HG02885 (cell line): ENCODE data around the gene FBXL5.
"Not testable (repeated sequence)": the region's sequence is repeated elsewhere in the genome, so short reads cannot be mapped to it uniquely, and the experiment has no call there.

Experiments used
- ATAC-seq: cut with Tn5 transposase; IDR thresholded peaks from one replicate; pipeline ENCODE4 v1.9.1; 2021; ENCODE audit warnings: mild to moderate bottlenecking; ENCODE audit not compliant: unreplicated experiment, poor library complexity

Gene FBXL5

DNA sequence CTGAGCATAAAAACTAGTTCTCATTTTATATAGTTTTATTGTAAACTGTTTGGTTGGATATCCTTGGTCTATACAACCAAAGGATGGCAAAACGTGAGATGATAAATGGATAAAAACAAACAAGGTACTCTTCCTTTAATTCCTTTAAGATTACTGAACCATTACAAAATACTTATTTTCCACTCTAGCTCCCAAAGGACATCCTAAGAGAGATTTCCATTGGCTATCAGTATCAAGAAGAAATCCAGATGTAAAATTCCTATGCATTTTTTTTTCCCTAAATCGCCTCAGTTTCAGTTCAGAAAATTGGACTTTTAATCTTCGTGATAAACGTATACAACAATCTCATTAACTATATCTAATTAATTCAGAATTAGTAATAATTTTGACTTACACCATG lies 2.3 kb downstream of the FBXL5 start:
- no peak for ATAC-seq

DNA sequence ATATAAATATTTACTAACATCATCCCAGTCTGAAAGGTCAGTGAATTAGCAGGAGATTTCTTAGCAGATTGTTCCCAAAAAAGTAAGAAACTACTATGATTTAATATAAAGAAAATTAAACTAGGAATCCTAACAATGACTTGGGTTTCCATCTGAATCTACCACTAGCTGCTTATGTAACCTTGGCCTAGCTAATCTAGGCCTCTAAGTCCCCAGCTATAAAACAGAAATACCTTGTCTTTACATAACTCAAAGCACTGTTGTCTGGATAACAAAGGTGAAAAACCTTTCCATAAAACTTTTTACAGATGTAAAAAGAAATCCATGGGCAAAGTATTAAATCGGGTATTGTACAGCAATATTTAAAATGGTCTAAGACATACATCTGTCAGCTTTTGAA lies 3.0 kb downstream of the FBXL5 start:
- no peak for ATAC-seq

DNA sequence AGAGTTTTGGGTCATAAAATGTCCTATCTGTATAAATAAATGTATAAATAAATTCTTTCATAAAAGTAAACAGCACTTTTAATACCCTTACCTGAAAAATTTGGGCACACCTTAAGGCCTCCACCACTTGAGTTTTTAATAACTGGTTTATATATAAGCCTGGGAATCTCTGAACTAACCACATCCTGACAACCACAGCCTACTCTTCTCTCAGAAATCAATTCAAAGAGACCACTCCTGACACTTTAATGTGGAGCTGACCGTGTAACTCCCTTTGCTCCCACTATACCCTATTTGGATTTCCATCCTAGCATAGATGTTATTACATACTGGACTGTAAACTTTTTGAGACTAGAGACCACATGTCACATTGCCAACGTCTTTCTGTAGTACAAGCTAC lies 3.5 kb downstream of the FBXL5 start:
- ATAC-seq = no peak

DNA sequence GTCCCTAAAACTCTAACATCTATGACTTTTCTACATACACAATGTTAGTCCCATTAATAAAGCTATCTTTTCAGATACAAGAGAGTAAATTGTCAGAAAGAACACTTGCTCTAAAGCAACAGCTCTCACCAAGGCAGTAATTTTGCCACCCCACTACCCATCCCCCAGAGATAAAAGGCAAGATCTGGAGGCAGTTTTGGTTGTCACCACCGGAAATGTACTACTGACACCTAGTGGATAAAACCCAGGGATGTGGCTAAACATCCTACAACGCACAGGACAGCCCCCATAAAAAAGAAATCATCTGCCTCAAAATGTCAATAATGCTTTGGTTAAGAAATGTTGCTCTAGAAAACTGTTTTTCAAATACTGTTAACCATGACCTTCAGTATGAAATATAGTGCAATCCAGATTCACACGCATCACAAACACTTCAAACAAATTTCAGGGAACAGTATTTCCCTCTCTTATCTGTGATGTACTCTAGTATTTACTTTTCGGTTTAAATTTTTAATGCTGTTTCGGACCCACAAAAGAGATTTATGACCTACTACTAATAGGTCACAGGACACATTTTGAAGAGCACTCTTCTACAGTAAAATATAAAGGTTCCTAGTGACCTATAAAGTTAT lies 5.1 kb downstream of the FBXL5 start:
- peak; percentile 36 for ATAC-seq

DNA sequence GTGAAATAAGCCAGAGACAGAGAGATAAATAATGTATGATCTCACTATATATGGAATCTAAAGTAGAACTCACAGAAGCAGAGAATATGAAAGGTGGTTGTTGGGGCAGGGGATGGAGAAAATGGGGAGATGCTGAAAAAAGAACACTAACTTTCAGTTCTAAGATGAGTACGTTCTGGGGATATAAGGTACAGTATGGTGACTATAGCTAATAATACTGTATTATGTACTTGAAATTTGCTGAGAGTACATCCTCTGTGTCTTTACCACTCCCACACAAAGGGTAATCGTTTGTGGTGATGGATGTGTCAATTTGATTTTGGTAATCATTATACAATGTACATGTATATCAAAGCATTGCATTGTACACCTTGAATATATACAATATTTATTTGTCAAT lies 6.6 kb downstream of the FBXL5 start:
- ATAC-seq = peak; percentile 73

DNA sequence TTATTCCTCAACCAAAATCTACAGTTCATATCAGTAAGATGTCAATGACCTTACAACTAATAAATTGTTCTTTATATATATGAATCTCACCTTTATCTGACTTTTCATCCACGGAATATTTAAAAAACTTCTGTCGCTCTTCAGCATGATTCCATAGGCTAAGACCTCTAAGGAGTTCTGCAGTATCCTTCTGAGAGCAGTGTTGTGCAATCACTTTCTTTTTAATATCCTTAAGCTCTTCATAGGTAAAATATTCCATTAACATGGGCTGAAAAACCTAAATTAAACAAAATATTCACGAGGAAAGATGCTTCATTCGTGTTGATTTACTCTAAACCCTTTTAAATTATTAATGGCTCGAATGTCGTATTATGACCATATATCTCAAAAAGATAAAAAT lies 16.7 kb downstream of the FBXL5 start:
- ATAC-seq = no peak

DNA sequence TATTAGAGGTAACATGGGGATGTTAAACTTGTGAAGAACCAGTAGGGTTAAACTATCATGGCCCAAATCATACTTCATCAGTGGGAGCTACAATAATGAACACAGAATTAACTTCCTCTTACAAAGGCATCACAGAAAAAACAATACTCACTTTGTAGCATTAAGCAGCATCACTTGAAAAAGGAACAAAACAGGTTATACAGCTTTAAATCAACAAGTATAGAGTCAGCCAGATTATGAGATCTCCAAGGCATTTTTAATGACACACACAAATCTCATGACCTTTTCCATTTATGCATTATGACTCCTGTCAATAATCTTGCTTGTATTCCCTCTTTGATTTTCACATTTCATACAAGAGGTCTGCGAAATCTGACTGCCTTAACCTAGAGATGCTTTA lies 18.3 kb downstream of the FBXL5 start:
- ATAC-seq = no peak

DNA sequence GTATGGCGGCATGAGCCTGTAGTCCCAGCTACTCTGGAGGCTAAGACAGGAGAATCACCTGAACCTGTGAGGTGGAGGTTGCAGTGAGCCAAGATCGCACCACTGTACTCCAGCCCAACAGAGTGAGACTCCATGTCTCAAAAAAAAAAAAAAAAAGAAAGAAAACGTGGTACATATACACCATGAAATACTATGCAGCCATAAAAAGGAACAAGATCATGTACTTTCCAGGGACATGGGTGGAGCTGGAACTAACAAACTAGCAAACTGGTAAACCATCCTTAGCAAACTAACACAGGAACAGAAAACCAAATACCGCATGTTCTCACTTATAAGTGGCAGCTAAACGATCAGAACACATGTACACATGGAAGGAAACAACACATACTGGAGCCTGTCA lies 37.8 kb downstream of the FBXL5 start:
- not testable (repeated sequence) for ATAC-seq

DNA sequence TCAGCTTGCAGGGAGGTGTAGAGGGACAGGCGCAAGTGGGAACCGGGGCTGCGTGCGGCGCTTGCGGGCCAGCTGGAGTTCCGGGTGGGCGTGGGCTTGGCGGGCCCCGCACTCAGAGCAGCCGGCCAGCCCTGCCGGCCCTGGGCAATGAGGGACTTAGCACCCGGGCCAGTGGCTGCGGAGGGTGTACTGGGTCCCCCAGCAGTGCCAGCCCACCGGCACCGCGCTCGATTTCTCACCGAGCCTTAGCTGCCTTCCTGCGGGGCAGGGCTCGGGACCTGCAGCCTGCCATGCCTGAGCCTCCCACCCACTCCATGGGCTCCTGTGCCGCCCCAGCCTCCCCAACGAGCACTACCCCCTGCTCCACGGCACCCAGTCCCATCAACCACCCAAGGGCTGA lies 40.3 kb downstream of the FBXL5 start:
- ATAC-seq = not testable (repeated sequence)

DNA sequence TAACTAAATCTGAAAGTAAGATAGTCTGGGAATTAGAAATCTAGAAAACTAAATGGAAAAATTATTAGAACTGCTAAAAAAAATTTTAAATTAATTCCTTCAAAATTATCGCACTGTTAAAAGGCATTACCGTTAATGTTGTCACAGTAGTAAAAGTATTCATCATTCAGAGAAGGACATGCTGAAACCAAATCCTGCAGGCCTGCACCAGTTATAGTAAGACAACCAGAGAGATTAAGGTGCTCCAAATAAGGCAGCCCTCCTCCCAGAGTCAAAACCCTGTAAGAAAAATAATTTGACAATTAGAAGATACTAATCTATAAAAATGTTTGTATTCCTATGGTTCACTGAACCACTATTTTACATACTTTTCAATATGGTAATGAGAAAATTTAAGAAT lies 43.0 kb downstream of the FBXL5 start:
- no peak for ATAC-seq

DNA sequence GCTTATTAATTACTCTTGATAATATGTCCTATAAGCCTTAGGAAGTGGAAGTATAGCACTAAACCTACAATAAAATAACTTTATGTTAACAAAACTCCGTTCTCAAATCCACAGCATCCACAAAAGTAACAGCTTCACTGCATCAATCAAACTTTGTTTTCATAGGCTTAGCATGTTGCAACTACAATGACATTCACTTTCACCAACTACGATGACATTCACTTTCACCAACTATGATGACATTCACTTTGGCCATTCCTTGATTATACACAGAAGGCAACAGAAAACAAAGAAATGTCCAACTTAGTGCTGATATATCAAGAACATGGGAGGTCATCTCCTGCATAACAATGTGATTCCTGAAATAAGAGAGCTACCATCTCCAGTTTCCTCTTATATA lies 44.3 kb downstream of the FBXL5 start:
- ATAC-seq = no peak

DNA sequence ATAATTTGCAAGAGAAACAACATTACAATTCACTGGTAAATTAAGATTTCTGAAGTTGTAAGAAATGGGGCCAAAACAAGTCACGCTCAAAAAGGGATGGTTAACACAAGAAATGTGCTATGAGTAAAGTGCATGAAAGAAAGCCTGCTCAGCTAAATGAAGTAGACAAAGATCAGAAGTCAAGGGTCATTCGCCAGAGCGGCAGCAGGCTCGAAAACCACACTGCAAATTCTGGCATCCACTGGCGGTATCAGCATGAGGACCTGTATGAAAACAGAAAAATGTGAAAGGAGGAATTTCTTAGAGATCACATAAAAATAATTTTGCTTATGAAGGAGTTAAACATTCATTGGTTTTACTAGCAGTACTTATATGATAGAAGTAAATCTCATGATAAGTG lies 49.6 kb downstream of the FBXL5 start:
- no peak for ATAC-seq

DNA sequence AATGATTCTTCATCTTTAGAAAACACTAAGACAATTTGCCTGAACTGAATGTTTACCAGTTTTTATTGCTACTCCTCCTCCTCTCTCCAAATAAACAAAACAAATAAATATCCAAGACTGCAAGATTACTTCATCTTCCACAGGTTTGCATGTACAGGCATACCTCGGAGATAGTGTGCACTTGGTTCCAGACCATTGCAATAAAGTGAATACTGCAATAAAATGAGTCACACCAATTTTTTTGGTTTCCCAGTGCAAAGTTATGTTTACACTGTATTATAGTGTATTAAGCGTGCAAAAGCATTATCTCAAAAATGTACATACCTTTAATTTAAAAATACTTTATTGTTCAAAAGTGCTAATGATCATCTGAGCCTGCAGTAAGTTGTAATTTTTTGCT lies 53.3 kb downstream of the FBXL5 start:
- no peak for ATAC-seq

DNA sequence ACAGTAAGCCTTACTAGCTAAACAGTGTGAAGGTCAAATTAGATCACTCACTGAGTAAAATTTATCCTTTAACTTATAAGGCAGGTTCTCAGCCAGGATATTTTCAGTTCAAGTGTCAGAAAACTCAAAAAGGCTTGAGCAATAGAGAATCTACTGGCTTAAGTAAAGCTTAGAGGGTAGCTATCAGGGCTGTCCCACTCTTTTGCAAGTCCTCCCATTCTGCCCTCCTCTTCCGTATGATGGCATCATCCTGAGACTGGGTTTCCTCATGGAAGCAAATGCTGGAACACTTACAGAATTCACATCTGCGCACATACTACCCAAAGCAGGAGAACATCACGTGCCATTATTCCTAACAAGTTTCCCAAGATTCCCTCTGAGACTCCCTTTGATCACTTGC lies 55.0 kb downstream of the FBXL5 start:
- ATAC-seq = no peak

DNA sequence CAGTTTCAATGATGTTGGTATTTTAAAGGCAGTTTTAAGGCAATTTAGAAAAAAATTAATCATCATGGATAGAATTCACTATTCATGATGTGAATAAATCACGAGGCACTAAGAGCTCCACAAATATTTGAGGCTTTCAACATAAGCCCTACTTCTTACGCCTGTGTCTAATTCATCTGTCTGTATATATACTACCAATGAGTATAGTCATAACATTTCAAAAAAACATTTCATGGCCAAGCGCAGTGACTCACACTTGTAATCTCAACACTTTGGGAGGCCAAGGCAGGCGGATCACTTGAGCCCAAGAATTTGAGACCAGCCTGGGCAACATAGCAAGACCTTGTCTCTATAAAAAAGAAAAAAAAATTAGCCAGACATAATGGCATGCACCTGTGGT lies 56.5 kb downstream of the FBXL5 start:
- no peak for ATAC-seq

DNA sequence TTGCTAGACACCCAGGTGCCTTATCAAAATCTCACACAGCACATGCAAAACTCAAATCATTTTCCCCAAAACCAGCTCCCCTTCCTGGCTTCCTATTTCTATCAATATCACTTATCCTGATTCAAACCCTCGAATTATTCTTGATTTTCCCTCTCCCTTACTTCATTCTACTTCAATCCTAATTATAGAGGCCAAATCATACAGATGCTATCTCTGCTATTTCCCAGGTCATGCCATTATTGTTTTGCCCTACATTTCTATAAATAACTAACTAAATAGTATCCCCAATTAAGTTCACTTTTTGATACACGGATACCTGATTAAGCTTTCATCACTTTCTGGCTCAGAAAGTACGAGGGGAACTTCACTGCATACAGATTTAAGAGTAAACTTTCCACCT lies 62.4 kb downstream of the FBXL5 start:
- no peak for ATAC-seq

DNA sequence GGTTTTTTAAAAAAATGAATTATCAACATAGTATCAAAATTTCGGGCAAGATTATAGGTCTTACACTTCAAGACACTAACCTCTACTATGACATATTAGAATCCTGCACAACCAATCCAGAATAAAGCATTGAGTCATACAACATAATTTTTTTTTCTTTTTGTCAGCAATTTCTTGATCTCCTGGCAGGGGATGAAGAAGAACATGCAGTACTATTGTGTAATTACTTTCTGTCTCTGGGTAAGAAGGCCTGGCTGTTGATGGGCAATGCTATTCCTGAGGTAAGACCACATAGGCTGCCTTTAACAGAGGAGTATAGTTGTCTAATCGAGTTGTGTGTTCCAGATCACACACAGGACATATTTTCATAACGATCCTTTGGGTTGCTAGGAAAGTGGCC lies 67.5 kb downstream of the FBXL5 start:
- ATAC-seq = no peak

DNA sequence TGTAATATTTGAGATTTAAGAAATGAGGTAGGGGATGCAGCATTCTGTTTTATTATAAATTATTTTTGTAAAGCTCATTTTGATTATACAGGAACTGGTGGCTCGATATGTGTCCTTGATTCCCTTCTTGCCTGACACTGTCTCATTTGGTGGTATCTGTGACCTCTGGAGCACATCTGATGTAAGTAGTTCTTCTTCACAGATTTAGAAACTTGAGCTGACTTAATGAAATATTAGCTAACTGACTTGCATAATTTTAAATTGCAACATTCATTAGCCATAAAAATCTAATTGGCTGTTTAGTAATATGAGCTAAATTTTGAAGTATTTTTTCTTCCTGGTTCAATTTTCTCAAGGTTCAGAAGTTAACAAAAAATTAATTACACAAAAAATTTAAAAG lies 69.1 kb downstream of the FBXL5 start:
- ATAC-seq = no peak

DNA sequence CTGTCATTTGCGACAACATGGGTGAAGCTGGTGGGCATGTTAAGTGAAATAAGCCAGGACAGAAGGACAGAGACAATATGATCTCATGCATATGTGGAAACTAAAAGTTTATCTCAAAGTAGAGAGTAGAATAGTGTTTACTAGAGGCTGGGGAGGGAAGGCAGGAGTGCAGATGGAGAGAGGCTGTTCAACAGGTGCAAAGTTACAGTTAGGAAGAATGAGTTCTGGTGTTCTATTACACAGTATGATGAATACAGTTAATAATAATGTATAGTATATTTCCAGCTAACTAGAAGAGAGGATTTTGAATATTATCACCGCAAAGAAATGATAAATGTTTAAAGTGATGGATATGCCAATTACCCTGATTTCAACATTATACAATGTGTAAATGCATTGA lies 69.8 kb downstream of the FBXL5 start:
- no peak for ATAC-seq

DNA sequence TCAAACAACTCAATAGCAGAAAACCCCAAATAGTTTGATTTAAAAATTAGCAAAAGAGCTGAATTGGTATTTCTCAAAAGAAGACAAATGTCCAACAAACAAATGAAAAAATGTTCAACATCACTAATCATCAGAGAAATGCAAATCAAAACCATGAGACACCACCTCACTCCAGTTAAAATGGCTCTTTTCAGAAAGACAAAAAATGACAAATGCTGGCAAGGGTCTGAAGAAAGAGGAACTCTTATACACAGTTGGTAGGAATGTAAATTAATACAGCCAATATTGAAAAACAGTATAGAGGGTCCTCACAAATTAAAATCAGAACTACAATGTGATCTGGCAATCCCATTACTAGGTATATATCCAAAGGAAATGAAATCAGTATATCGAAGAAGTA lies 70.4 kb downstream of the FBXL5 start:
- ATAC-seq = no peak

DNA sequence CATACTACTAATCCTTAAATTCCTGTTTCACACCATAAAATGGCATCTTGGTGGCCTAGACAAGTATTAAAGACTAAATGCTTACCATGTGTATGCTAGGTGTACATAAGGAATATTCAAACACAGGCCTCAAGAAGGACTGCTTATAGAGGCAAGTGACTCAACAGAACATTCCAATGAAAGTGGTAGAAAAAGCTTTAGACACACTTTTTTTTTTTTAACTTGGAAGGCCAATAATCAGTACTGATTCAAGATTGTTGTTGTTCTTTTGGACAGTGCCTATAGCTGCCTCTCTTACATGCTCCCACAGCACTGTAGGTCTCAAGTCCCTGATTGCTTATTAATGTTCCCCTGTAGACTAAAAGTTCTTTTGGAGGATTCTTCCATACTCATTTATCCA lies 77.6 kb downstream of the FBXL5 start:
- no peak for ATAC-seq

DNA sequence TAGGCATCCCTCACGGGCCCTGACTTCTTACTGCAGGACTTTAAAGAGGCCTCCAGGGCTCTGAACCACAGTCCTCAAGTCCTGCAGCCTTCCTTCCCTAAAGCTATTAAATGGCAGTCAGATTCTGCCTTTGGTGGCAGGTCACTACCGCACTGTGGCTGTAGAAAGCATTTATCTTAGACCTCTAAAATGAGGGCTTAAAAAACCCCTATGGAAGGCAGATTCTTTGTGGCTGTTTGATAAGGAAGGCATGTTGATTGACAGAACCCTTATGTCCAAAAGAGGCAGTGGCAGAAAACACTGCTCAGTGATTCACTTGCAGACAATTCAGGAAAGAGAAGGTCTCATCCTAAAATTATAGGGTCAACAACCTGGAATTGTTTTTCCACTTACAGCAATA lies 79.2 kb downstream of the FBXL5 start:
- no peak for ATAC-seq

DNA sequence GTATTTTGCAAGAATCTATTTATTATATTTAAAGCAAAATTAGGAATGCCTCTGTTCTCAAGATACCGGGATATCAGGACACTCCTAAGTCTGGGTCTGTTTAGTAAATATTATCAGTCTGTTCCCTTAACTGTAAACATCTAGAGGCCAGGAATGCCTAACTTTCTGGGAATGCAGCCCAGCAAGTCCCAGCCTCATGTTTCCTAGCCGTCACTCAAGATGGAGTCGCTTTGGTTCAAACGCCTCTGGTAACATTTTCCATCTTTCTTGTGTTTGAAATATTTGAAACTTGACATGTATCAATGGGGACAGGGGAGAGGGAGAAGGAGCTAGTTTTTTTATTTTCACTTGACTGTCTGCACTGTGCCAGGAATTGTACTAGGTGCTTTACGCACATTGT lies 85.4 kb downstream of the FBXL5 start:
- no peak for ATAC-seq
